HTERT RPE-1 (cell line): ENCODE results near the gene ETFA.
"Not testable (repeated sequence)": the region's sequence is repeated elsewhere in the genome, so short reads cannot be mapped to it uniquely, and the experiment has no call there.

ENCODE experiments used
- in situ Hi-C: fragments of 300-500 bp; cut with MboI; formaldehyde crosslinking; loops from 4 replicates; pipeline ENCODE4 v1.14.3; 2020; ENCODE audit warnings: low sequenced_read_pairs

The ETFA gene

GRCh38 chr15:76327191-76328105 is 16.2 kb upstream of the ETFA start:
- in situ Hi-C loops: no loop called here

- in situ Hi-C loops: no loop called here
Measured at GRCh38 chr15:76325704-76326103, 14.4 kb upstream of the ETFA start.

GRCh38 chr15:76324066-76324465 is 12.8 kb upstream of the ETFA start:
- in situ Hi-C loops: no loop called here

- in situ Hi-C loops: no loop called here
Measured at GRCh38 chr15:76321602-76322001, 10.3 kb upstream of the ETFA start.

GRCh38 chr15:76321171-76321570 is 9.9 kb upstream of the ETFA start:
- in situ Hi-C loops: no loop called here

- in situ Hi-C loops: no loop called here
Measured at GRCh38 chr15:76320012-76320411, 8.7 kb upstream of the ETFA start.

- in situ Hi-C loops: no loop called here
Measured at GRCh38 chr15:76313731-76314130, 2.5 kb upstream of the ETFA start.

GRCh38 chr15:76313175-76313567 is 1.9 kb upstream of the ETFA start:
- in situ Hi-C loops: not testable (repeated sequence)

- in situ Hi-C loops: no loop called here
Measured at GRCh38 chr15:76312540-76313174, 1.4 kb upstream of the ETFA start.

GRCh38 chr15:76310475-76311099 is 682 bp downstream of the ETFA start:
- in situ Hi-C loops: no loop called here

GRCh38 chr15:76309601-76310330 is 1.5 kb downstream of the ETFA start:
- in situ Hi-C loops: no loop called here

- in situ Hi-C loops: no loop called here
Measured at GRCh38 chr15:76303909-76304308, 7.4 kb downstream of the ETFA start.

- in situ Hi-C loops: no loop called here
Measured at GRCh38 chr15:76299786-76300185, 11.5 kb downstream of the ETFA start.

- in situ Hi-C loops: no loop called here
Measured at GRCh38 chr15:76298986-76299385, 12.3 kb downstream of the ETFA start.

GRCh38 chr15:76297951-76298350 is 13.3 kb downstream of the ETFA start:
- in situ Hi-C loops: not testable (repeated sequence)

GRCh38 chr15:76296849-76297248 is 14.4 kb downstream of the ETFA start:
- in situ Hi-C loops: no loop called here

- in situ Hi-C loops: not testable (repeated sequence)
Measured at GRCh38 chr15:76294463-76294862, 16.8 kb downstream of the ETFA start.

GRCh38 chr15:76293361-76293760 is 17.9 kb downstream of the ETFA start:
- in situ Hi-C loops: no loop called here

- in situ Hi-C loops: no loop called here
Measured at GRCh38 chr15:76289582-76289981, 21.7 kb downstream of the ETFA start.

GRCh38 chr15:76286271-76286879 is 24.9 kb downstream of the ETFA start:
- in situ Hi-C loops: no loop called here
